Tongue (tissue), 2 donors: ENCODE measurements around the gene R3HDM1. TPM values are rescaled to one million over a fixed set of nuclear protein-coding genes. Genes with fewer than 3 reads are reported as not detected.
"Not testable (repeated sequence)": the region's sequence is repeated elsewhere in the genome, so short reads cannot be mapped to it uniquely, and the experiment has no call there.

Experiments
- DNase-seq: peaks from one replicate; pipeline ENCODE4 v3.0.0-alpha.2; 2015
- total RNA-seq: library from RNA; depleted of rRNA; stranded (reverse); fragments of >200 nt; gene quantifications from one replicate; pipeline ENCODE4 v1.2.3, GENCODE V29; 2014

R3HDM1 gene
- total RNA-seq, 1 donor from 2014 or later, result 17.6 TPM

DNA sequence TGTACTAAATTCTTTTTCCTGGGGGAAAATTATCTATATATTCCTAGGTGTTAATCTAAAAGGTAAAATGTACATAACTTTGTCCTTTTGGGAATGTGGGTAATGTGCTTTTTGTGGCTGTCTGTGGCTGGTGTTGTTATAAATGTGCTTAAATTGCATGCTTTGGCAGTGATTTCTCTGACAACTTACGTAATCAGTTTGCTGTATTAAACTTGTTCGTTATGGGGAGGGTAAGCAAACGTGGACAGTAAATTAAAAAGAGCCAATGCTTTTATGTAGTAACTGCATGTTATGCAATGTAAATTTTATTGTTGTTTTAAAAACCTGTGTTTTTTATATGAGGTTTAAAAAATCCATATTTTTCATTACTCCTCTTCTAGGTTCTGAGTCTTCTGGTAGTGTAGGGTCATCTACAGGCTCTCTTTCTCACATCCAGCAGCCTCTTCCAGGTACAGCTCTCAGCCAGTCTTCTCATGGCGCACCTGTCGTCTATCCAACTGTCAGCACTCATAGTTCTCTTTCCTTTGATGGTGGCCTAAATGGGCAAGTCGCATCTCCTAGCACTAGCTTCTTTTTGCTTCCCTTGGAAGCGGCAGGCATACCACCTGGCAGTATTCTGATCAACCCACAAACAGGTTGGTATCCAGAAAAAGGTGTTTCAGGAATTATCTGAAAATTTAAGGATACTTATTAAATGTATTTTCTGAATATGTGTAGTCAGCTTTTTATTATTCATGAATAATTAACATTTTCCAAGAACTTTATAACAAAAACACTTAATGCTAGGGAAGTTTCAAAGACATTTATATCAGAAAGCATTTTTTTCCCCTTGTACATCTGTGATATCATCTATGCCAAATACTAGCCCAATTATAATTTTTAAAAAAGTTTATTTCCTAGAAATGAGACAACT is 110.1 kb downstream of the R3HDM1 start:
- no peak for DNase-seq

DNA sequence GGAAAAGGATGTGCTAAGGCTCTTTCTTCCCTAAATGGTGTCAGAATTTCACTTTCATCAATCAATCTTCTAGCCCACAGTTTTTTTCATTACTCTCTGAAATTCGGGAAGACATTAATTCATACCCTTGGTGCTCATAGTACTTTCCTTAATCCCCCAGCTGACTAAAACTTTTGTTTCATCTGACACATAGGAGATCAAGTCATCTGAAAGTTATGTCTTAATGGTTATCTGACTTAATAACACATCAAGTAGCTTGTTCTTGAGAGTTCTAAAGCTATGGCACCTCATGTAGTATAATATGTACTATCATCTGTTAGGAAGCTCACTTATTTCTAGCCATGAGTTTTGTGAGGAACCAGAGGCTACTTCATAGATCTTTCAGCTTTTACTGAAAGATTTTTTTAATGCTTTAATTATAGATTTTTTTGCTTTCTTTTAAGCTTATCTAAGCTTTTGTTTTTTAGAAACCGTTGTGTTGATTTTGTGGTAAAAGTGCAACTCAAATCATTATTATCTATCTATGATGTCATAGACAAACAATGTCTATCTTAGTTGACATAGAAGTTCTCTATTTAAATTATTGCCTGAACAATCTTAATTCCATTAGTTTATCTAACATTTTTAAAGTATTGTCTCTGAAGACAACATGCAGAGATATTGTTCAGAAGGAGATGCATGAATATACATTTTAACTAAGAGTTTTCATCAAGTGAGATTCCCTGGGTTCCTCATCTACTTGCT is 116.7 kb downstream of the R3HDM1 start:
- no peak for DNase-seq

DNA sequence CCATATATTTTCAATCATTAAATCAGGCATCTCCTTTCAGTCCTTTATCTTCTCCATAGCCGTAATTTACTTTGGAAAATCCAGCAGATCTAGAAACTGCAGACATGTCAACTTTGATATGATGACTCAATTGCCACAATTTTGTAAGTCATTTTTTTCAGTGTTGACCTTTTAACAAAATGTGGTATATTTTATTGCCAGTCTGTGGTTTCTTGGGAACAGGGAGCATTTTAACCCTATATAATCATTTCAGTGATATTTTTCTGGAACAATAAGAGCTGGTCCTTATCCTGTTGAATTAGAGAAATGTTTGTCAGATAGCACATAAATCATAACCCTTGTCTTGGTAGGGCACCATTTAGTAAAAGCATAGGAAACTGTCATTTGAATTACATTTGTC is 119.4 kb downstream of the R3HDM1 start:
- no peak for DNase-seq

DNA sequence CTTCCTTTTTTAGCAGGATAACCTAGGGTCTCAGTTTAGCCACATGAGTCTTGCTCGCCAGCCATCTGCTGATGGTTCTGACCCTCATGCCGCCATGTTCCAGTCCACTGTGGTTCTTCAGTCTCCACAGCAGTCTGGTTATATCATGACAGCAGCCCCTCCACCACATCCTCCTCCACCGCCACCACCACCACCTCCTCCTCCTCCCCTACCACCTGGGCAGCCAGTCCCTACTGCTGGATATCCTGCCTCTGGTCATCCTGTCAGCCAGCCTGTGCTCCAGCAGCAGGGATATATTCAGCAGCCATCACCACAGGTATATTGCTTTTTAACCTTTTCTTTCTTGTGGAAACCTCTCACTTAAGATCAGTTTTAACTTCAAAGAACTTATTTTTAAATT is 120.4 kb downstream of the R3HDM1 start:
- DNase-seq, result no peak

DNA sequence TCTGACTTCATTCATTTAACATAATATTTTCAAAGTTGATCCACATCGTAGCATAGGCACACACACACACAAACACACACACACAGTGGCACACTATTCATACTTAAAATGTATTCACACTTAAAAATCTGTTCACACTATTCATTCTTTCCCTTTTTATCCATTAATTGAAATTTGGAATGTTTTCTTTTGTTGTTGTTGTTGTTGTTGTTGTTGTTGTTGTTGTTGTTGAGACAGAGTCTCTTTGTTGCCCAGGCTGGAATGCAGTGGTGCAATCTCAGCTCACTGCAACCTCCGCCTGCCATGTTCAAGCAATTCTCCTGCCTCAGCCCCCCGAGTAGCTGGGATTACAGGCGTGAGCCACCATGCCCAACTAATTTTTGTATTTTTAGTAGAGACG is 123.0 kb downstream of the R3HDM1 start:
- not testable (repeated sequence) for DNase-seq

DNA sequence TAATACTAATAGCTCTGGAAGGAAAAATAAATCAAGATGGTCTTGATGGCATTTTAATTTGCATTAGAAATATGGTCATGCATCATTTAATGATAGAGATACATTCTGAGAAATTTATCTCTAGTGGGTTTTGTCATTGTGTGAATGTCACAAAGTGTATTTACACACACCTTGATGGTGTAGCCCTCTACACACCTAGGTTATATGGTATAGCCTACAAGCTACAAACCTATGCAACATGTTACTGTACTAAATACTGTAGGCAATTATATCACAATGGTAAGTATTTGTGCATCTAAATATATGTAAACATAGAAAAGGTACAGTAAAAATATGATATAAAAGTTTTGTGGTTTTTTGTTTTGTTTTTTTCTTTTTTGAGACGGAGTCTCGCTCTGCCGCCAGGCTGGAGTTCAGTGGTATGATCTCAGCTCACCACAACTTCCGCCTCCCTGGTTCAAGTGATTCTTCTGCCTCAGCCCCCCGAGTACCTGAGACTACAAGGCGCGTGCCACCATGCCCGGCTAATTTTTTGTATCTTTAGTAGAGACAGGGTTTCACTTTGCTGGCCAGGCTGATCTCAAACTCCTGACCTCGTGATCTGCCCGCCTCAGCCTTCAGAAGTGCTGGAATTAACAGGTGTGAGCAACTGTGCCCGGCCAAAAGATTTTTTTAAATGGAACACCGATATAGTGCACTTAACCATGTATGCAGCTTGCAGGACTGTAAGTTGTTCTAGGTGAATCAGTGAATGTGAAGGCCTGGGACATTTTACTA is 126.7 kb downstream of the R3HDM1 start:
- no peak for DNase-seq

DNA sequence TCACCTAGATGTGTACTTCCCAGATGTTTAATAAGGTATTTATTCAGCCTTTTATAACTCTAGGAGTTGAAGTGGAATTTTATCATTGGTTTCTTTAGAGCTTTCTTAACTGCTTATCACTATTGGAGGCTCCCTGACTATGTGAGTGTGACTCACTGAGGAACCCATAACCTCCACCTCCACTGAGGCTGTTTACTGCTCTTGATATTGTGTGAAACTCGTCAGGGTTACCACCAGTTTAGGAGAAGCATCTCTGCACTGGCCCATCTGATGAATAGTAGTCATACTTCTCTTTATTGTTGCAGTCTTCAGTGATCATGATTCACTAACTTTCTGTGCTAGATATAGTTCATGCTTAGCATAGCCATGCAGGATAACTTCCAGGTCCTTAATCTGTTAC is 130.8 kb downstream of the R3HDM1 start:
- DNase-seq, result no peak

DNA sequence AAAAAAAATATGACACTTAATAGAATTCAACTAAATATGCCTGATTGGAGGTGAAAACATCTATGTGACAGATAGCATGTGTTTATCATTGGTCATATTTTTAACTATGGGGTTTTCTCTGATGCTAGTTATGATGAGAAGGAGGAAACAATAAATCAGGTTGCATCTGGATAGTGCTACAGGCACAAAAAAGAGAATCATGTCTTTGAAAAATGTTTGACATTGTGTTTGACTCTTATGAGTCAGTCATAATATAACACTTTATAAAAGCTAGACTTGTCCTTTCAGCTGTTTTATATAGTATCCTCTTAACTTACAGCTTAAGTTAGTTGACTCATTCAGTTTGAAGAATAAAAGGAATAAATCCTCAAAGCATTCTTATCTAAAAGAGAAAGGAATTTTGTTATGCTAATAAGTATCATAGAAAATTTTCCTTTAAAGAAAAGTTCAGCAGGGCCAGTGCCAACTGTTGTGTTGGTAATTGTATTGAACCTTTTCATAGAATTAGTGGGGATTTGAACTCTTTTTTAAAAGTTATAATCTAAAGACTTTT is 131.9 kb downstream of the R3HDM1 start:
- no peak for DNase-seq

DNA sequence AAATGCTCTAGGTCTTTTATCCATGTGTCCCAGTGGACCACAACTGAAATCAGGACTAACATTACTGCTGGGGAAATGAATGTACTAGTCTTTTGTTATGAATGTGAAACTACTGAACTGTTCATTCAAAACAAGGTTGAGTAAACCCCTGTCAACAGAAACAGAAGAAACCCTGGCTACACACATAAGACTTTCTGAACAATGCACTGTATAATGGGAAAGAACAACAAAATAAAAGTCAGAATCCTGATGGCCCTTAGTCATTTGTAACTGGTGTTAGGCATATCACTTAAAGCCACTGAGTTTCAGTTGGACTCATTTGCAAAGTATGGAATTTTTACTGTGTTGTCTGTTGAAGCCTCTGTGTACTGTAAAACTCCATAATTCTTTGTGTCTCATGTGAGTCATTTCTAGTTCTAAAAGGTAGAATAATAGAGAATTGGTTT is 133.4 kb downstream of the R3HDM1 start:
- no peak for DNase-seq

DNA sequence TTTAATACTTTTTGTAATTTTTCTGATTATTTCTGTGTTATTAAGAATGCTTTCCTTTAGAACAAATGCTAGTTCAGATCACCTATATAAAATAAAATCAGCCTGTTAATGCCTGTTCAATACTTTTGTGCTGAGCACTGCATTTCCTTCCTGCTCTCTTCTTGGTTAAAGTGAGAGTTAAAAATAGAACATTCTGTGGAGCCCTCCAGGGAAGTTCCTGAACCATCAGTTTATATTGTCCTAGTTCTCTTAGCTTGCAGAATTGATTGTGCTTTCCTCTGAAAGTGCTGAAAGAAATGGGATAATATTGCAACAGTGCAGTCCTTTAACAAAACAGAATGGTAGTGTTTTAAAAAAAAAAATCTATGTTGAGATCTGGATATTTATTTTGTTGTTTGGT is 135.8 kb downstream of the R3HDM1 start:
- DNase-seq, result peak; percentile 13

DNA sequence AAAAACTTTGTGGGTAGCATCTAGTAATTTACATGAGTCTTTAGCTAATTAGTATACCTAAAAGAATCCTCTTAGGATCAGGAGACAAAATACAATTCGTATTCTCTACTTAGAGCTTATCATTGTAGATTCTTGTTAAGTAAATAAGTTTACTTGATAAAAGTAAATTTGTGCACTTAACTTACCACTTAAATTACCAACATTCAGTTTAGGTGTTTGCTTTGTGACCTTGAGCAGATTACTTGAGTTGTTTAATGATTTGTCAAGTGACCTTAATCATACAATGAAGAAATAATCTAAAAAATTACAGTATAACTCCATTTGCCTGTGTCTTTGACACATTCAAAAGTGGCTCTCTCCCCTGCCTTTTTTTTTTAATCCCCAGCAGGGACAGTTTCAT is 143.2 kb downstream of the R3HDM1 start:
- no peak for DNase-seq

DNA sequence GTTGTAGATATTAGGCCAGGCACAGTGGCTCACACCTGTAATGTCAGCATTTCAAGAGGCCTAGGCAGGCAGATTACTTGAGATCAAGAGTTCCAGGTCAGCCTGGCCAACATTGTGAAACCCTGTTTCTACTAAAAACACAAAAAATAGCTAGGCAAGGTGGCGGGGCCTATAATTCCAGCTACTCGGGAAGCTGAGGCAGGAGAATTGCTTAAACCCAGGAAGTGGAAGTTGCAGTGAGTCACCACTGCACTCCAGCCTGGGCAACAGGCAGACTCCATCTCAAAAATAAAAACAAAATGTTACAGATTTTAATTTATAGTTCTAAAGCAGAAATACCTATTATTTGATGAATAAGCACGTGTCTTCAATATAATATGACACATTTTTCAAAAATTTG is 144.7 kb downstream of the R3HDM1 start:
- no peak for DNase-seq

DNA sequence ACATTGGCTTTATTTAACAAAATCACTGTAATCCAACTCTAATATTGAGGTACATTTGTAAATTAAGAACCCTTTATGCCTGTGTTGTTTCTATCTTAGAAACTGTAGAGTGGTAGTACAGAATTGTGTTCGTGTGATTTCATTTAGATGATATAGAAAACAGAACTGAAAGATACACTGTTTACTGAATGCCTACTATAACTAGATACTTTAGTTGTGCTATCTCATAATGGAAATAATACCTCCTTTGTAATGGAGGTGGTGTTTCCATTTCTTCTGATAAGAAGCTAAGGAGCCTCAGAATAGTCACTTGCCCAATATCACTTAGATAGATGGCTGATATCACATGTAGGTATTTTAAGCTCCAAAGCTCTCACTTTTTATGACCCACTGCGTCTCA is 147.8 kb downstream of the R3HDM1 start:
- DNase-seq, result no peak

DNA sequence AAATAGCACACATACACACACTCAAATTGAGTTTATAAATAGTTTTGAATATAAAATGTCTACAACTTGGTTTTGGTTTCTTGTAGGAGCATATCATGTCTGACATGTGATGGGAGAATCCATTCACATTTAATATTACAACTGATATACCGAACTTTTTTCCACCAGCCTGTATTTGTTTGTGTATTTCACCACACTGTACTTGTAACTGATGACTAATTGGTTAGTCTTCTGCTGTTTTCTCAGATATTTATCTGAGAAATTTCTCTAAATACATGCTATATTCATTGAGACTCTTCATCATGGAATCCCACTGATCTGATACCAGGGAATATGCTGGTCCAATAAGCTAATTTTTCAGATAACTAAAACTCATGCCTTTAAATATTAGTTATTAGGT is 154.1 kb downstream of the R3HDM1 start:
- DNase-seq, result no peak

DNA sequence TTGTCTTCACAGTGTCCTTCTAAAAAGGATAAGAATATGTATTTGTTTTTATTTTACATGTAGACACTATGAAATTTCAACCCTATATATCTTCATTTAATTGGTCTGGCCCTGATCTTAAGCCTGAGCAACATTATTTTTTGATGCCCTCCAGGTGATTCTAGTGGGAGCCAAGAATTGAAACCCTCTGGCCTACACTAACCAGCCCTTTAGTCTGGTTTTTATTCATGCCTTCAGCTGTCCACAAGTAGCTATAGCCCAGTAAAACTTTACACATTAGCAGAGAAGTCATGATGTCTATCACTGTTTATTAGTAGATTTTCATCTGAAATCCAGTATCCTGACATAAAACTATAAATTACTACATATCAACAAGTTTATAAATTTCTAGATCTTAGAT is 157.7 kb downstream of the R3HDM1 start:
- DNase-seq, result no peak

DNA sequence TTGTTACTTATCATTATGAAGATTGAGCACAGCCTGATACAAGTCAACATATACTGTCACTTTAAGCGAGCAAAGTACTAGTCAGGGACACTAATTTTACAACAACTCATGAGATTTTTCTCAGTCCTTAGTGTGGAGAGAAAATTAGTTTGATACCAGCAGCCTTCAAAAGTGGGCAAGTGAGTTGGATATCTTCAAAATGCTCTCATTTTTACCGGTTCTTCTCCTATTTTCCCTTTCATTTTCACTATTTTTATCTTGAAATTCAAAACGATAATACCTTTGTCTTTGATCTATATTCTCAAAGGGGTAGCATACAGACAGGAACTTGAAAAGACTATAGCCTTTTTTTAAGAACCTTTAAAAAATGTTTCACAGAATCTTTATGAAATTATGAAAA is 158.4 kb downstream of the R3HDM1 start:
- no peak for DNase-seq

DNA sequence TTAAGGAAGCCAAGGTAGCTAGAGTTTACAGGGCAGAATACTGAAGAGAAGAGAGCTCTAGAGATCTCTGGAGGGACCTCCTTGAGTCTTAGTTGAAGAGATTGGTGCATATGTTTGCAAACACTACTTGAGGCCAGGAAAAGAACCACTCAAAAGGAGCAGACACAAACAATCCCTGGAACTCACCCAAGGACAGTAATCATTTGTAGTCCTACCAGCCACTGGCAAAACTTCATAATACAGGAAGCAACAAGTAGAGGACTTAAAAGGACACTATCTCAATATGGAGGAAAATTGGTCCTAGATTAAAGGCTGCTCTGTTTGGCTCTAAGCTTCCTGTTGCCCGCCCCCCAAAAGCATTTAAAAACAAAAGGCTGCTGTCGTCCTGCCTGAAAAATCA is 163.4 kb downstream of the R3HDM1 start:
- DNase-seq, result peak; percentile 1

DNA sequence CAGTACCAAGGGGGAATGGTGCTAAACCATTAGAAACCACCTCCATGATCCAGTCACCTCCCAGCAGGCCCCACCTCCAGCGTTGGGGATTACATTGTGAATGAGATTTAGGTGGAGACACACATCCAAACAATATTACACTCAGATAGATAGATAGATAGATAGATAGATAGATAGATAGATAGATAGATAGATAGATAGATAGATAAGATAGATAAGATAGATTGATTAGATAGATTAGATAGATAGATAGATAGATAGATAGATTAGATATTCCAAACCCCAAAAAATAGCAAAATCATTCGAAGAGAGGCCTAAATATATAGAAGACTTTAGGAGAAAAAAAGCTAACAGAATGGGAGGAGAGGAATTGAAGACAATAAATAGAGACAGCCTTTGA is 167.6 kb downstream of the R3HDM1 start:
- DNase-seq, result no peak

DNA sequence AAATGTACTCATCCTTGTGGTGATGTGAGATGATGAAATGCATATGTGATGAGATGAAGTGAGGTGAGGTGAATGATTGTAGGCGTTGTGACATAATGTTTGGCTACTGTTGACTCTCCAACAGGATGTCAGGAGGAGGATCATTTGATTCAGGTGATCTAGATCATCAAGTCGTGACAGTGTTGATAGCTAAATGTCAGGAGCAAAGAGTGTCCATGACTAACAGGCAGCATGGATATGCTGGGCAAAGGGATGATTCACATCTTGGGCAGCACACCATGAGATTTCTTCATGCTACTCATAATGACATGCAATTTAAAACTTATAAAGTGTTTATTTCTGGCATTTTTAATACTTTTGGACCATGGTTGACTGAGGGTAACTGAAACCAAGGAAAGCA is 170.2 kb downstream of the R3HDM1 start:
- no peak for DNase-seq

DNA sequence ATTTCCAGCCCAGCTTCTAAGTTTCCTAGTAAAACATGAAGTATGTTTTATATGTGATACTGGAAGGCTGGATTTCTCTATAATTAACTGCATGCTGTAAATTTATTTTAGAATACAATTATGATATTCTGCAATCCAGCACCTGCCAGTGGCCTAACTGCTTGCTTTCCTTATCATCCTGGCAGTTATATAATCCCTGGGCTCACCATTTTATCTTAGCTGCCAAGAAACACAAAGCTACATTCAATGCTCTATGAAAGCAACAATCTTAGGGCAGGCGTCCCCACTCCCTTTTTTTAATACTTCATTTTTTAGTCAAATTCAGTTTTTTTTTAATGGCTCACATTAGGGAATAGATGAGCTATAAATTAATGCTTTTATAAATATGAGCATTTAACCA is 172.0 kb downstream of the R3HDM1 start:
- no peak for DNase-seq

DNA sequence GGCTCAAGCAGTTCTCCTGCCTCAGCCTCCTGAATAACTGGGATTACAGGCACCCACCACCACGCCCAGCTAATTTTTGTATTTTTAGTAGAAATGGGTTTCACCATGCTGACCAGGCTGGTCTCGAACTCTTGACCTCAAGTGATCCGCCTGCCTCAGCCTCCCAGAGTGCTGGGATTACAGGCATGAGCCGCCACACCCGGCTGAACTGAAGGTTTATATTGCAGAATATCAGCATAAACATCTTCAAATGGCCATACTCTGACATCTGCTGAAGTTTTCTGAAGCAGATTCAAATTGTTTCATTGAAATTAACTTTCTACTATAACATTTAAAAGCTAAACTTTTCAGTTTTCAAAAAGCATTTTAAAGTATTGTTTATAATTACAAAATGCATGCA is 172.8 kb downstream of the R3HDM1 start:
- DNase-seq, result not testable (repeated sequence)

DNA sequence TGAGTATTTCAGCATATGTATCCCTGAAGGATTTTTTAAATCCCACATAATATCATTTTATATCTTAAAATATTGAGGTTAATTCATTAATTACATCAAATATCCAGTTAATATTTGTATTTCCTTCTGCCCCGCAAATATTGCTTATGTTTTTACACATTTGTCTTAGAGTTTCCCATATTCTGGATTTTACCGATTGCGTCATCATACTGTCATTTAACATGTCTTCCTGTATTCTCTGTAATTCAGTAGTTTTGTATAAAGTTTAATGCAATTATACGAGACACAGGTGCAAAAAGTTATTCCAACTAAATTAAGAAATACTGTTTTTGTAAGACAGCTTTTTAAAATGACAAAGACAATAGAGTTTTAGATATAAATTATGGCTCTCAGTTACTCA is 176.9 kb downstream of the R3HDM1 start:
- no peak for DNase-seq

DNA sequence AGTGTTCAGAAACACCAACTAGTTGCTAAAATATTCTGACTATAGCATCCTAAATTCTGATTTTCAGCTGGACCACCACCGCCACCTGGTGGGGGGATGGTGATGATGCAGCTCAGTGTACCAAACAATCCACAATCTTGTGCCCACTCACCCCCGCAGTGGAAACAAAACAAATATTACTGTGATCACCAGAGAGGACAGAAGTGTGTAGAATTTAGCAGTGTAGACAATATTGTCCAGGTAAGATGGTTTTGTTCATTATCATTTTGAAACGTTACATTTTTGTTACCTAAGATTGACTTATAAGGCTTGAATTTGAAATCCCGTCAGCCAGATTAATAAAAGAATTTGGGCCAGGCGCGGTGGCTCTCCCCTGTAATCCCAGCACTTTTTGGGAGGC is 178.7 kb downstream of the R3HDM1 start:
- DNase-seq, result peak; percentile 79
